Measurements from ENCODE around the gene PROCA1.

DNA sequence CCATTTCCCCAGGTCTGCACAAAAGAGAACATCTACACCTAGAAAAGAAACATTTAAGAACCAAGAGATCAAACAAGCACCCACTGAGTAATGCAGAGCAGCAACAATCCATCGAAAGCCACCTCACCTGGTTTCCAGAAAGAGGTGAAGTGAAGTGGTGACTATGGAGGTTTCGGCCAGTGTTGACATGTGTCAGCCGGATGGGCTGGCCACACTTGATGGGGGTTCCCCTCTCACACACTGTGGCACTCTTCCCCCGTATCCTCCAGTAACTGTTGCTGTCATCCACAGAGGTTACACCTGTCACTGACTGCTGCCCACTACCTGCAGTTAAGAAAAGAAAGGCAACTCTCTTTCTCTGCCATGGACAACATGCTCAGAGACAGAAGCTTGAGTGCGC lies 56.5 kb downstream of the PROCA1 start:
- TF ChIP-seq, protein P1, sequence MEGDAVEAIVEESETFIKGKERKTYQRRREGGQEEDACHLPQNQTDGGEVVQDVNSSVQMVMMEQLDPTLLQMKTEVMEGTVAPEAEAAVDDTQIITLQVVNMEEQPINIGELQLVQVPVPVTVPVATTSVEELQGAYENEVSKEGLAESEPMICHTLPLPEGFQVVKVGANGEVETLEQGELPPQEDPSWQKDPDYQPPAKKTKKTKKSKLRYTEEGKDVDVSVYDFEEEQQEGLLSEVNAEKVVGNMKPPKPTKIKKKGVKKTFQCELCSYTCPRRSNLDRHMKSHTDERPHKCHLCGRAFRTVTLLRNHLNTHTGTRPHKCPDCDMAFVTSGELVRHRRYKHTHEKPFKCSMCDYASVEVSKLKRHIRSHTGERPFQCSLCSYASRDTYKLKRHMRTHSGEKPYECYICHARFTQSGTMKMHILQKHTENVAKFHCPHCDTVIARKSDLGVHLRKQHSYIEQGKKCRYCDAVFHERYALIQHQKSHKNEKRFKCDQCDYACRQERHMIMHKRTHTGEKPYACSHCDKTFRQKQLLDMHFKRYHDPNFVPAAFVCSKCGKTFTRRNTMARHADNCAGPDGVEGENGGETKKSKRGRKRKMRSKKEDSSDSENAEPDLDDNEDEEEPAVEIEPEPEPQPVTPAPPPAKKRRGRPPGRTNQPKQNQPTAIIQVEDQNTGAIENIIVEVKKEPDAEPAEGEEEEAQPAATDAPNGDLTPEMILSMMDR (IDR thresholded peaks at IDR 0.05) = no peak
- TF ChIP-seq EP300 (IDR thresholded peaks at IDR 0.05) = no peak
